ENCODE data around the gene BSN. TPM values are rescaled to one million over a fixed set of nuclear protein-coding genes. Genes with fewer than 3 reads are reported as not detected.
"Not testable (repeated sequence)": the region's sequence is repeated elsewhere in the genome, so short reads cannot be mapped to it uniquely, and the experiment has no call there.

The BSN gene
- total and polyA plus RNA-seq, 2 of the 4 experiments (the other 2 are of a cell fraction), result under 0.01 to 0.03 TPM

DNA sequence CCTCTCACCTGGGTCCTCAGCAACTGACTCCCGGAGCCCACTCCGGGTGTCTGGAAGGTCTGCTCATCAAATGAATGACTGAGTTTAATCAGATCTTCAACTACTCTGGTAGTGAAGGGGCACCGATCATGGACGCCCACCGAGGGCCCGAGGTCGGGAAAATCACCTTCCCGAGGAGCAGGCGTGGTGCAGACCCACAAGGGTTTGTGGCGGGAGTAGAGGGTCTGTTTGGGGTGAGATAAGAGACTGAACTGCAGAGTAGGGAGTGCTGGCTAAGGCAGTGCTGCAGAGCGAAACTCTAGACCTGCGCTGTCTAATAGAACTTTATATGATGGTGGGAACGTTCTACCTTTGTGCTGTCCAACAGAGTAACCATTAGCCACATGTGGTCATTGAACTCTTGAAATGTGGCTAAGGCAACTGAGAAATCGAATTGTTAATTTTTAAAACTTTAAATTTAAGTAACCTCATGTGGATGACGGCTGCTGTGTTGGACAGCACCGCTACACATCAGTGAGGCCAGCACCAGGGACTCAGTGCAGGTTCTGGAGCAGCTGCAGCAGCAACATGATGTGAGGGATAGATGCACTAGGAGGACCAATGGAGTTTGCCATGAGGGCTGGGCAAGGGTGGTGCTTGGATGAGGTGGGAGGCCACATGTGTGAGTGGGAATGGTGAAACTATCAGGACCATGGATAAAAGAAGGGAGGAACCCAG, 135.8 kb downstream of the BSN start:
- H3K4me2 ChIP-seq (ENCODE audit: low read depth, low read length), result peak overlapping the region; percentile 80
- not testable (repeated sequence) for H3K56ac ChIP-seq (ENCODE audit: extremely low read depth, insufficient read depth, low read length)

DNA sequence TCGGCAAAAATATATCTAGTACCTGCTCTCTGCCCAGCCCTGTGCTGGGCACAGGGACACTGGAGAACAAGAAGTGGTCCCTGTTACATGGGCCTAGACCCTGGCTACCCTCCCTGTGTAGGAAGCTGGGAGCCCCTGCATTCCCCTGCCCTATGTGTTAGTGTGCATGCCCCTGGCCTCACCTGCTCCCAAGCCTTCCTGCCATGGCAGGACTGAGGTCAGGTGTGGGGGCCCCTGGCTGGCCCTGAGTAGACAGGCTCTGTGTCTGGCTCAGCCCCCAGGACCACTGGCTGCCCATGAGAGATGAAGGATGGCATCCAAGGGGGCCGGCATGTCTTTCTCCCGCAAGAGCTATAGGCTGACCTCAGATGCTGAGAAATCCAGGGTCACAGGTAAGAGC, 136.6 kb downstream of the BSN start:
- no CpG with 5 or more reads among the region's 3 CpGs for WGBS, 2 experiments (ENCODE audit: extremely low coverage in 2 of 2, insufficient read length in 1 of 2)
- H3K36me3 ChIP-seq (ENCODE audit: control insufficient read depth, insufficient read depth, low read length); H3K4me3 ChIP-seq (ENCODE audit: insufficient read depth, low read depth, low read length); BruUV-seq (replicated peaks); H4K8ac ChIP-seq (ENCODE audit: low read depth in 2 of 2, low read length in 2 of 2); H3K9me3 ChIP-seq (ENCODE audit: control insufficient read depth, insufficient read depth, low read length); intact Hi-C loops (cut with micrococcal nuclease); H3K27me3 ChIP-seq (ENCODE audit: control insufficient read depth, insufficient read depth, low read length); H2AFZ ChIP-seq (replicated peaks; ENCODE audit: low read length, poor library complexity); ATAC-seq (ENCODE audit: low read depth); DNase-seq; dilution Hi-C loops (cut with HindIII; ENCODE audit: low sequenced_read_pairs, unreplicated experiment); CTCF ChIA-PET; H2BK20ac ChIP-seq (ENCODE audit: low read depth, low read length); H3K4me1 ChIP-seq (ENCODE audit: control insufficient read depth, insufficient read depth, low read length); H4K91ac ChIP-seq (ENCODE audit: insufficient read depth, low read depth, low read length); H4K20me1 ChIP-seq (ENCODE audit: insufficient read depth, low read length); H4K5ac ChIP-seq (ENCODE audit: low read depth, low read length); H2AK9ac ChIP-seq (replicated peaks; ENCODE audit: low read depth, low read length, poor library complexity); H2BK15ac ChIP-seq (ENCODE audit: low read depth, low read length); H3K4ac ChIP-seq (ENCODE audit: low read depth, low read length); H2BK120ac ChIP-seq (ENCODE audit: low read depth, low read length); H3K23ac ChIP-seq (ENCODE audit: low read depth, low read length); H2AK5ac ChIP-seq (ENCODE audit: low read depth, low read length); H3K9ac ChIP-seq (ENCODE audit: low read depth, low read length); POLR2A ChIA-PET (ENCODE audit: unreplicated experiment); in situ Hi-C loops (cut with MboI; ENCODE audit: low sequenced_read_pairs); H2BK5ac ChIP-seq (ENCODE audit: low read depth, low read length, poor library complexity, severe bottlenecking); H3K18ac ChIP-seq (ENCODE audit: low read depth, low read length); H3K56ac ChIP-seq (ENCODE audit: extremely low read depth, insufficient read depth, low read length); H3K9me1 ChIP-seq (ENCODE audit: insufficient read depth, low read length); H3K27ac ChIP-seq (ENCODE audit: insufficient read depth, low read length); H3K14ac ChIP-seq (replicated peaks; ENCODE audit: low read depth, low read length): not testable (repeated sequence)
- Histone ChIP-seq H3K4me2 (ENCODE audit: low read depth, low read length) (0 out of 2 replicates have a peak overlapping the region, but pooled peaks have one; percentile 13), H3K79me1 (ENCODE audit: low read depth in 1 of 2, low read length in 2 of 2) (peaks cover 7 to 36% of the 10 kb centered on the region in 2 experiments)

More for the DNA sequence above, 135.8 kb downstream of the BSN start:
- H3K9me3 ChIP-seq (ENCODE audit: control insufficient read depth, insufficient read depth, low read length); H3K18ac ChIP-seq (ENCODE audit: low read depth, low read length); H3K36me3 ChIP-seq (ENCODE audit: control insufficient read depth, insufficient read depth, low read length); CTCF ChIA-PET; BruUV-seq (replicated peaks); H3K27me3 ChIP-seq (ENCODE audit: control insufficient read depth, insufficient read depth, low read length); DNase-seq; ATAC-seq (ENCODE audit: low read depth); H2BK20ac ChIP-seq (ENCODE audit: low read depth, low read length); H3K4ac ChIP-seq (ENCODE audit: low read depth, low read length); H3K14ac ChIP-seq (replicated peaks; ENCODE audit: low read depth, low read length); H2AK9ac ChIP-seq (replicated peaks; ENCODE audit: low read depth, low read length, poor library complexity); H3K4me1 ChIP-seq (ENCODE audit: control insufficient read depth, insufficient read depth, low read length); in situ Hi-C loops (cut with MboI; ENCODE audit: low sequenced_read_pairs); H4K91ac ChIP-seq (ENCODE audit: insufficient read depth, low read depth, low read length); H4K5ac ChIP-seq (ENCODE audit: low read depth, low read length); H3K9me1 ChIP-seq (ENCODE audit: insufficient read depth, low read length); H2BK15ac ChIP-seq (ENCODE audit: low read depth, low read length); H2BK5ac ChIP-seq (ENCODE audit: low read depth, low read length, poor library complexity, severe bottlenecking); H2BK120ac ChIP-seq (ENCODE audit: low read depth, low read length); H4K20me1 ChIP-seq (ENCODE audit: insufficient read depth, low read length); POLR2A ChIA-PET (ENCODE audit: unreplicated experiment); dilution Hi-C loops (cut with HindIII; ENCODE audit: low sequenced_read_pairs, unreplicated experiment); intact Hi-C loops (cut with micrococcal nuclease): not testable (repeated sequence)
- Histone ChIP-seq H3K4me3 (ENCODE audit: insufficient read depth, low read depth, low read length) (peak overlapping the region; percentile 79), H3K23ac (ENCODE audit: low read depth, low read length) (peak overlapping the region; percentile 67; the same call in 1 of the 2 replicates), H3K27ac (ENCODE audit: insufficient read depth, low read length) (peak overlapping the region; percentile 76; the same call in 1 of the 2 replicates), H3K79me1 (ENCODE audit: low read depth in 1 of 2, low read length in 2 of 2) (peaks cover 6 to 36% of the 10 kb centered on the region in 2 experiments), H4K8ac (ENCODE audit: low read depth in 2 of 2, low read length in 2 of 2) (peak overlapping the region; percentile 35 to 96; a peak in 2 of 4 replicates), H3K9ac (ENCODE audit: low read depth, low read length) (peak overlapping the region; percentile 89), H2AFZ (replicated peaks; ENCODE audit: low read length, poor library complexity) (peak overlapping the region; percentile 93), H2AK5ac (ENCODE audit: low read depth, low read length) (peak overlapping the region; percentile 12; the same call in 1 of the 2 replicates)
- WGBS, 2 experiments (ENCODE audit: extremely low coverage in 2 of 2, insufficient read length in 1 of 2), result 10% methylated on average over 7 of the region's 16 CpGs; no CpG with 5 or more reads in 1 of the 2 experiments

All from IMR-90 (cell line).